Peyer's patch (tissue), 4 donors: ENCODE data around the gene RNF217. TPM values are rescaled to one million over a fixed set of nuclear protein-coding genes. Genes with fewer than 3 reads are reported as not detected.

Experiments
- DNase-seq, 3 donors: peaks; one replicate each; pipeline ENCODE4 v3.0.0-alpha.2; 2017 to 2019
- H3K27ac ChIP-seq, 4 donors: fragments of 200-600 bp; sonication (generic); one replicate each; pipeline ENCODE4 v1.5.1; 2016 to 2019
- H3K27me3 ChIP-seq, 2 donors: fragments of 200-600 bp; sonication (generic); one replicate each; pipeline ENCODE4 v1.5.1; 2019
- H3K36me3 ChIP-seq, 3 donors: fragments of 200-600 bp; sonication (generic); one replicate each; pipeline ENCODE4 v1.5.1; 2016 to 2019
- H3K4me1 ChIP-seq, 4 donors: fragments of 200-600 bp; sonication (generic); one replicate each; pipeline ENCODE4 v1.5.1; 2016 to 2019
- H3K4me3 ChIP-seq, 4 donors: fragments of 200-600 bp; sonication (generic); 1 replicate in 3 of 4; 2 replicates in 1 of 4; pipeline ENCODE4 v1.5.1; 2016 to 2019; ENCODE audit warnings: mild to moderate bottlenecking in 1 of 4
- H3K9me3 ChIP-seq, 4 donors: fragments of 200-600 bp; sonication (generic); one replicate each; pipeline ENCODE4 v1.5.1; 2016 to 2019; ENCODE audit warnings: mild to moderate bottlenecking in 1 of 4
- CTCF ChIP-seq, 6 experiments: fragments of 450-650 bp in 4 of 6; fragments of 200-600 bp in 2 of 6; sonication (generic) in 1 of 6; IDR thresholded peaks; one replicate each; pipeline ENCODE4 v1.5.1; 2017 to 2019; ENCODE audit warnings: antibody characterized with exemption in 6 of 6, mild to moderate bottlenecking in 3 of 6, moderate library complexity in 1 of 6
- POLR2A ChIP-seq, 2 donors: fragments of 450-650 bp; IDR thresholded peaks; one replicate each; pipeline ENCODE4 v1.5.1; 2017; ENCODE audit warnings: antibody characterized with exemption in 2 of 2, mild to moderate bottlenecking in 2 of 2, moderate library complexity in 2 of 2
- total RNA-seq, 4 donors: library from RNA; depleted of rRNA; stranded (reverse); fragments of >200 nt; gene quantifications; one replicate each; pipeline ENCODE4 v1.1.0, GENCODE V29; 2016

RNF217 gene
- total RNA-seq, 4 donors from 2014 or later = 7.4 to 60.1 (median 23.5) TPM

GRCh38 chr6:124949706-124950105, 12.5 kb upstream of the RNF217 start:
- Histone ChIP-seq H3K27me3 (no peaks in the 10 kb centered on the region), H3K9me3 (no peaks in the 10 kb centered on the region), H3K27ac (no peak overlapping the region), H3K36me3 (no peaks in the 10 kb centered on the region), H3K4me1 (no peaks in the 10 kb centered on the region), H3K4me3 (no peak overlapping the region)
- no peak for TF ChIP-seq CTCF (IDR thresholded peaks at IDR 0.05)
- DNase-seq = no peak

- TF ChIP-seq CTCF (IDR thresholded peaks at IDR 0.05) (no peak), POLR2A (IDR thresholded peaks at IDR 0.05) (no peak)
- Histone ChIP-seq H3K36me3 (no peaks in the 10 kb centered on the region), H3K4me1 (no peaks in the 10 kb centered on the region), H3K27ac (no peak overlapping the region), H3K9me3 (no peaks in the 10 kb centered on the region), H3K27me3 (no peaks in the 10 kb centered on the region), H3K4me3 (no peak overlapping the region)
- DNase-seq = no peak
Observed at GRCh38 chr6:124953808-124954207, 8.4 kb upstream of the RNF217 start.

- H3K36me3 ChIP-seq = no peaks in the 10 kb centered on the region
- no peak overlapping the region for H3K27ac ChIP-seq
- no peak for DNase-seq
- H3K9me3 ChIP-seq = no peaks in the 10 kb centered on the region
- H3K27me3 ChIP-seq = no peaks in the 10 kb centered on the region
- no peaks in the 10 kb centered on the region for H3K4me1 ChIP-seq
- no peak overlapping the region for H3K4me3 ChIP-seq
- no peak for TF ChIP-seq POLR2A (IDR thresholded peaks at IDR 0.05)
- TF ChIP-seq CTCF (IDR thresholded peaks at IDR 0.05) = no peak
Observed at GRCh38 chr6:124955108-124955856, 7.0 kb upstream of the RNF217 start.

GRCh38 chr6:124956018-124956417, 6.2 kb upstream of the RNF217 start:
- H3K4me1 ChIP-seq = no peaks in the 10 kb centered on the region
- no peak for TF ChIP-seq CTCF (IDR thresholded peaks at IDR 0.05)
- no peak for TF ChIP-seq POLR2A (IDR thresholded peaks at IDR 0.05)
- no peaks in the 10 kb centered on the region for H3K27me3 ChIP-seq
- no peak overlapping the region for H3K27ac ChIP-seq
- H3K4me3 ChIP-seq = no peak overlapping the region
- H3K9me3 ChIP-seq = no peaks in the 10 kb centered on the region
- DNase-seq = no peak
- H3K36me3 ChIP-seq = no peaks in the 10 kb centered on the region

- Histone ChIP-seq H3K27me3 (no peaks in the 10 kb centered on the region), H3K4me3 (no peak overlapping the region), H3K4me1 (no peaks in the 10 kb centered on the region), H3K27ac (no peak overlapping the region), H3K36me3 (no peaks in the 10 kb centered on the region), H3K9me3 (no peaks in the 10 kb centered on the region)
- TF ChIP-seq CTCF (IDR thresholded peaks at IDR 0.05) (no peak), POLR2A (IDR thresholded peaks at IDR 0.05) (no peak)
- no peak for DNase-seq
Observed at GRCh38 chr6:124958149-124958548, 4.1 kb upstream of the RNF217 start.
